Right renal cortex interstitium (tissue), 3 donors: ENCODE measurements around the gene RGS7. TPM values are rescaled to one million over a fixed set of nuclear protein-coding genes. Genes with fewer than 3 reads are reported as not detected.
"Not testable (repeated sequence)": the region's sequence is repeated elsewhere in the genome, so short reads cannot be mapped to it uniquely, and the experiment has no call there.

Experiments used
- DNase-seq, 3 donors: peaks; one replicate each; pipeline ENCODE4 v3.0.0-alpha.2; 2013; ENCODE audit warnings: low read depth in 3 of 3, low spot score in 2 of 3
- polyA plus RNA-seq, 3 donors: library from polyadenylated mRNA; unstranded; fragments of 120-200 nt; gene quantifications; one replicate each; pipeline ENCODE4 v1.2.1, GENCODE V29; 2013; ENCODE audit not compliant: insufficient read length in 3 of 3

The RGS7 gene
- polyA plus RNA-seq, 3 donors, result 6.3 to 7.7 (median 6.4) TPM

DNA sequence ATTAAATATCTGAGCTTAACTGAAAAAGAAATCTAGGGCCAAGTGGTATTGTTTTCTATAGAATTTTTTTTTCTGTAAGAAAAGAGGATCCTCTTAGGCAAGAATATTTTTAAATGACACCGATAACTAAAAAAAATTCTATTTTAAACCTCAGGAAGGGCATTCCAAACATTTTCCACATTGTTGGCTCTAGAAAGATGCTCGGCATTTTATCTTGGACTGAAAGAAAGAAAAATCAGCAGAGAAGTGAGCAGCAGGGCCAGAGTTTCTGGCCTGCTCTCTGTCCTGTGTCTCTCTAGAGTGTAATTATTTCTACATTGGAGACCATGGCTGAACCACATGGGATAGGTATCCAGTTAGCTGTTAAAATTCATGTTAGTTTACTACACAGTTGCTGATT lies 552.5 kb downstream of the RGS7 start:
- no peak for DNase-seq

DNA sequence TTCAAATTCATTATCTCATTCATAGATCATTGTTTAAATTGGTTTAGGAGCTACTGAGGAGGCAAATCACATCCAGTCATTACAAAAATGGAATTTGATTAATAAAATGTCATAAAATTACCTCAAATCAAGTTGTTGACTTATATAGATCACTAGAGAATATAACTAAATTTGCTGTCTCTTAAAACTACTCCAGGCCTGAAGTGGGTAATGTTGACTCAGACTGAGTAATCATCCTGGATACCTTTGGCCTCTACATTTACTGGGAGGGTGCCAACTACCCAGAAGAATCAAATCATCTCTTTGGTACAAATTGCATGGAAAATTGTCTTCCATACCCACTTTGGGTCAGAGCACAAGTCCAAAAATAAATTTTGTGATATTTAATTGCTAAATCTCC lies 553.9 kb downstream of the RGS7 start:
- DNase-seq, result no peak

DNA sequence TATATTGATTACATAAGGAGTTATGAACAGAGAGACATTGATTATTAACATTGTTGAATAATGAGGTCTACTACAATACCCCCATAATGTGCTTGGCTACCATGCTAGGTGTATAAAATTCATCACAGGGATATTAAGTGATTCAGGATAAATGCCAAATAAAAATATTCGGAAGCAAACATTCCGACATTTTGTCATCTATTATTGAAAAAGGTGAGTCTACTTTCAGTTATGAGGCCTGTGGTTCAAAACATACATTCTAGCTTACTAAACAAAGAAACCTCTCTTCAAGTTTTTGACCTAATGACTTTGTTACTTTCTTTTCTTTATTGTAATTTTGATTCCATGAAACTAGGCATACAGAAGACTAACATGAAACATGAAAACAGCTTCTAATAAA lies 554.7 kb downstream of the RGS7 start:
- DNase-seq, result no peak

DNA sequence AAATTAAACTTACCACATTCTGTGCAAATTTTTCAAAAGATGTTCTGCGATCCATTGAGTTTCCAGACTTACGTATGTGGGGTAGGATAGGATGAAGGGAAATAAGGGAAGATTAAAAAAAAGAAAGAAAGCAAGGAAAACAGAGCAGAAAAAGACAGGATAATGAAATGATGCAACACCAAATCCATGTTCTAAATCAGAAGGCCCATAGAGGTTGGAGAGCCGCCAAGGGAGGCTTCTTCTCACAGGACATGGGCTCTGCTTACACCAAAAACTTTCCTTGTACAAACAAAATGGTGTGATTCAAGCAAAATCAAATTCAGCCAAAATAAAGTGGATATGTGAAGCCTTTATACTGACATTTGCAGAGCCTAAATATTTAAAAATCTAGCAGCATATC lies 555.6 kb downstream of the RGS7 start:
- no peak for DNase-seq

DNA sequence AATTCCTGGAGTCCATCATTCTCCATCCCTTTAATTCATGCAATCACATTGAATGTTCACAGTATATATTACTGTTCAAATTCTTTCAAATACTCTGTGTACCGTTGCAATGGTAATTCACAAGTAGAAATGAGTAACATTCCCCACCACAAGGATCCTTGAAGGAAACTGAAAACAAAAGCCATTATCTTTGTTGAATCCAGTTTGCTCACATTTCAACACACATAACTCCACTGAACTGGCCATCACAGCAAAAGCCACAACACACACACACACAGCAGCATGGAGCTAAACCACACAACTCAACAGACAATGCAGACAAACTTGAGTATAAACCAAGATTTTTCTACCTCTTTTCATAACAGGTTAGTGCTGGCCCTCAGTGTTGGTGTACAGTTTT lies 556.7 kb downstream of the RGS7 start:
- DNase-seq, result no peak

DNA sequence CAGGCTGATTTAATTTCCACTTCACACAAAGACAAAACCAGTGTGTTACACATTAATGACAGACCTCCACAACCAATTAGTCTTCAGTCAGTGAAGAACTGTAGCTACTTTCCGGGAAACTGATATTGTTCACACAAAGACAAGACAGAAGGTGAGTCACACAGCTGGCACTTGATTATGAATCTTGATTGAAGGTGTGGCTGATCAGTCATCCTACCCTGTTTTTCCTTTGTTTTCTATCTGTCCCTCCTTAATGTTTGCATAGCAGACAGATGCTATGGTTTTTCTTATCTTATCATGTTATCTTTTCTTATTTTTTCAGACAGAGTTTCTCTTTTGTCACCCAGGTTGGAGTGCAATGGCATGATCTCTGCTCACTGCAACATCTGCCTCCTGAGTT lies 560.0 kb downstream of the RGS7 start:
- DNase-seq, result no peak

DNA sequence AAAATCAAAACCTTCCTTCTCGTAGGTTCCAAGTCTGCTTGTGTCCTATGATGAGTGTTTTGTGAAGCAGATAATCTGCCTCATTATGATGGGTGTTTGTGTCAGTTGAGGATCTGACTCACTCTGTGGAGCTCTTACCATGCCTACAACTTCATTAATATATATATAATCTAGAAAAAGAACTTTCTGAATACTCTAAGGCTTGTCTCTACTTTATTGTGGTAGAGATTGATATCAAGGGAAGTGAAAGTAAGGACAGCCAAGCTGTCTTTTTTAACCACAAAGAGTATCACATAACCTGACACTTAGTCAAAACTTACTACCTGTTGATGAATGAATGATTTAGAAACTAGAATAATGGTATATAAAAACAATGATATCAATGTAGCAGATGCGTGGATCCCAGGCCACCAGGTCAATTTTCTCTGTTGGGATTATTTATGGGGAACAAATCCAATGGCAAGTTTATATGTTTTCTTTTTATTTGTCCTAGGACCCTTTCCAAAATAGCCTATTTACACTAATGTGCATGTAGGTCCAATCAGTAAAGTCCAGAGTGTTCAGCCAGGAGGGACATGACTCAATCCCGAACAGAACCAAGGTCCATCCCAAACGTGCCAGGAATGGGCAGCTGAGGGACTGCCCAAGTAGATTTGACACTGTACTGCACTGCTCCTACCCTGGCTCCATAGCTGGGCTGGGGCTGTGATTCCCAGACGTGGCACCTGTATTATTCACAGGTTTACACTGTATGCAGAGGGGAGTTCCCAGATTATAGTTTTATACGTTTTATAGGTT lies 562.8 kb downstream of the RGS7 start:
- no peak for DNase-seq

DNA sequence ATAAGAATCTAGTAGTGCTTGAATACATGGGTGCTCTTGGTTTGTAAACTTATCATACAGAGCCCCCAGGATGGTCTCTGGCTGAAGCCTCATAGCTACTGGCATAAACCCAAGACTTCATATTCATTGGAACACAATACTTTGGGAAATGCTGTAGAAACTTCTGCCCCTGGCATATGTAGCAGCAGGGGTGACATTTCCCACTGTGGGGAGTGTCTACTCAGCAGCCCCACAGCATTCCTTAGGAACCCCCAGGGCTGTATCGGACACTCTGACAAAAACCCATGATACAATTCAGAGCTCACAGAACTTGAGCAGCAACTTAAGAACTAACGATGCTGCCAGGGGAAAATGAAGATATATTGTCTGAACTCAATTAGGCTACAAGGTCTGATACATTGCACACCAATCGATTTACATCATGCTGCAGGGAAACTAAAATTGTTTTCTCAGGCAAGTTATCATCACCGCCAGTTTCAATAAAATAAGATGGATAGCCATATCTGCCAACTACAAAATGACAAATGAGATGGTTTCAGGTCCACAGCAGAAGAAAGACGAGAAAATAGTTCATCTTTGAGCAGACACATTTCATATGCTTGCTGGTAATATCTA lies 564.0 kb downstream of the RGS7 start:
- no peak for DNase-seq

DNA sequence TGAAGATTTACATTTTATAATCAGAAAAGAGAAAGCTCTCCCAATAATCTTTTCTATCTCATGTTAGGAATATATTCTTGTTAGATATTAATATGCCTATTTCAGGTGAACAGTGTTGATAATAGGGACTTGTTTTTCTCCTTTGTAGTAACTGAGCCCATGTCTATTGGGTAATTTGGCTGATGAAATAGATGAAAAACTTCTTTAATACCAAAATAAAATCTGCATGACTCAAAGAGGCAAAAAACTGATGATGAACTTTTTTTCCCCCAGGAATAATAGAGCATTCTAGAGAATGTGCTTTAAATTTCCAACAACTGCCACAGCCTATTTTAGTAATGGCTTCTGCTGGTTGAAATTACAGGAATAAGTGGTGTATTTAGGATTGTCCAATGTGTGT lies 566.1 kb downstream of the RGS7 start:
- no peak for DNase-seq

DNA sequence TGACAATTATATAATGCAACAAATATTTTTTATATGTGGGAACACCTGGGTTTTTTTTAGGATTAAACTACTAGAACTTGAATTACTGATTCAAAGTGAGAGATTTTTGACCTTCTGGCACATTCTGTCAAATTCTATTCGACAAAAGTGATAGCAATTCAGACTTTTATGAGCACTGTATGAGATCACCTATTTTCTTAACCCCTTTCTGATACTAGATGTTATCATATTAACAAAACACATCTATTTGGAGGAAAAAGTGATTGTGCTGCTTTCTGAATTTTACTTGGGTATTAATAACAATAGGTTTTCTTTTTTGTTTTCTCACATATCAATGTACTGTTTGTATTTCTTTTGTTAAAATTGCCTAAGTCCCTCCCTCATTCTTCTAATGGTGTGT lies 570.1 kb downstream of the RGS7 start:
- DNase-seq, result no peak

DNA sequence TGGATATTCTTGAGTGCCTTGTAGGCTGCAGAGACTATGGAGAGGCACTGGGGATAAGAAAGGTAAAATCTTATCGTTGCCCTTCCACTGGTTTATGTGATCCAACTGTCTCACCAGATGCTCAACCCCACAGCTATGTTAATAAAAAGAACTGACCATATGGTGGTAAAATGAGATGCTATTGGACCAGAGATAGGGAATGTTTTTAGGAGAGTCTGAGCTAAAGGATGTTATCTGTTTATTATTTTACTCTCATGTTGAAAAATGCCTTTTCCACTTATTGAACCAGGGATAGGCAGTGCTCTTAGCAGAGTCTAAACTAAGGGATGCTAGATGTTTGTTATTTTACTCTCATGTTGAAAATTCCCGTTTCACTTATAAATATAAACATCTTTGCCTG lies 572.2 kb downstream of the RGS7 start:
- DNase-seq, result no peak

DNA sequence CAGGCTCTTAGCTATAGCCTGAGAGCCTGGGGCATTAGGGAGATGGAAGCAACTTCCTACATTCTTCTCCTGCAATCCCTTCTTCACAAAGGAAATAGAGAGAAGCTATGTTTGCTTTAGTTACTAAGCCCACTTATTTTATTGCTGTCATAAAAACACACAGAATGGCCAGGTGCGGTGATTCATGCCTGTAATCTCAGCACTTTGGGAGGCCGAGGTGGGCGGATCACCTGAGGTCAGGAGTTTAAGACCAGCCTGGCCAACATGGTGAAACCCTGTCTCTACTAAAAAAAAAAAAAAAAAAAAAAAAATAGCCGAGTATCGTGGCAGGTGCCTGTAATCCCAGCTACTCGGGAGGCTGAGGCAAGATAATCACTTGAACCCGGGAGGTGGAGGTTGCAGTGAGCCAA lies 573.3 kb downstream of the RGS7 start:
- DNase-seq, result not testable (repeated sequence)

DNA sequence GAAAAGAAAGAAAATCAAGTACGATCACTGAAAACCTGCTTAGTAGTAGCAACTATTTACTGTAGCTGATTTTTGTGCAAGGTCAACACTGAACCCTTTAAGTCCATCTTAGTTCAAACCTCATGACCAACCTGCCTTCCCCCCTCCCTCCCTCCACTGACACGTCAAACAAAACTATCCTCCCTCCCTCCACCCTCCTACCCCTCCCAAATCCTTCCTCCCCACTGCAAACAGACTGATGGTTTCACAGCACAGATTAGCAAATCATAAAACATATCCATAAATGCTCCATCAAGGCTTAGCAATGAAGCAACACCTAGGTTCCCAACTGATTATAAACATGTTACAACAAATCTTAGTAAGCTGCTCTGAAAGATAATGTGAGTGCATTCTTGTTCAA lies 580.8 kb downstream of the RGS7 start:
- DNase-seq, result no peak

DNA sequence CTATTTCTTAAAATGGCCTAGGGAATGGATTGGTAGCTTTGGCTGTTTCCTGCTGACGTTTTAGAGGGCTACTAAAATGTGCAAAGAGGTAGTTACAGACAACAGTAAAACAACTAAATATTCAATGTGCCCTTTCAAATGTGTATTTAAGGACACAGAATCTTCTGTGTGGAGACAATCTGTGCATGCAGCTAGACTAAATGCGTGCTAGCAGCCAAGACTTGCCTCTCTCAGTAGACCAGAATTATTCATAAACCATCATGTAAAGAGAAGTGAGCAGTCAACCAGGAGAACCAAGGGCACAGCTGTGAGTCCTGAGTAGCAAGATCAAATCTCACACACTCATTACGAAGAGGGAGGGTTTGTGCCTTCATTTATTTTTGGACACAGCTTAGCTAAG lies 584.9 kb downstream of the RGS7 start:
- no peak for DNase-seq

DNA sequence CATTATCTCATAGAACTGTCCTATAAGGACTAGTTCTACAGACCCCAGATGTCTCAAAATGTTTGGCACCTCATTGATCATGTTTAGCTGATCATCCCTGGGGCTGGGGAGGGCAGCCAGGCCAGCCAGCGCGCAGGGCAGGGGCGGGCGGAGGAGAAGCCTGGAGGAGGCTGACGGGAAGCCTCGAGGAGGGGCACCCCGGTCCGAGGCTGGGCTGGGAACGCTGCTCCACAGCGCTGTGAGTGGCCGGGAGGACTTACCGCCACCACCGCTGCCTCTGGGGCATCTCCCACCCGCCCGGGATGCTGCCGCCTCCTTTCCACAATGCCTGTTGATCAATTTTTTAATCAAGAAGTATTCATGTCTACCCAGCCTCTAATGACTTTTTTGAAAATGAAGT lies 585.6 kb downstream of the RGS7 start:
- no peak for DNase-seq

DNA sequence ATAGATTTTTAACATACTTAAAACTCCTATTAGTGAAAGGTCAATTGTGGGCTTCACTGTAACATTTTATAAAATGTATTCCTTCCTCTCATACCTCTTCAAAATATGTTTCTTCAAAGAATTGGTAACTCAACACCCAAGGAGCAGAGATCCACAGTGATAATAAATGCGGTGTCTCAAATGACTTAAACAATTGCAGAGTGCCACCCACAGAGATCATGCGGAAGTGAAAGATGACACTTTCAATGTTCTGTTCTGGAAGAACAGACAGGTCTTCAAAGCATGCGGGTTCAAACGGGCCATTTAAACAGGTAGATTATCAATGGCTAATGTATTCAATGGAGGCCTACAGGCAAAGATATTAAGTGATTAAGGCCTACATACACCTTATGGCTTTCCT lies 588.0 kb downstream of the RGS7 start:
- DNase-seq, result no peak

DNA sequence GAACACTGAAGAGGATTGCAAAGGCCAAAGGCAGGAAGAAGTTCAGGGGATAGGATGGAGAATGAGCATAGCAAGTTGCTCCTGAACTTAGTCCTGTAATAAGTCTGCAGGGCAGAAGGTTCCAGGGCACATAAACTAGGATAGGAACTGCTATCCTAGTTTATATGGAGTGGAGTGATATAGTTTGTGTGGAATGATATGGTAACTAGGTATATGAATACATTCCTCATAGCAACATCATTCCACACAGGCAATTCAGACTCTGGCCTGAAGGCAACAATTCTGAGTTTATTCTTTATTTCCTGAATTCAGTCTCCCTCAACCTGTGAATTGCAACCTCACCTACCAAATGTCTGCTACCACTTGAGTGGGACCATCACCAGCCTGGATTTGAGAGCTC lies 590.2 kb downstream of the RGS7 start:
- no peak for DNase-seq

DNA sequence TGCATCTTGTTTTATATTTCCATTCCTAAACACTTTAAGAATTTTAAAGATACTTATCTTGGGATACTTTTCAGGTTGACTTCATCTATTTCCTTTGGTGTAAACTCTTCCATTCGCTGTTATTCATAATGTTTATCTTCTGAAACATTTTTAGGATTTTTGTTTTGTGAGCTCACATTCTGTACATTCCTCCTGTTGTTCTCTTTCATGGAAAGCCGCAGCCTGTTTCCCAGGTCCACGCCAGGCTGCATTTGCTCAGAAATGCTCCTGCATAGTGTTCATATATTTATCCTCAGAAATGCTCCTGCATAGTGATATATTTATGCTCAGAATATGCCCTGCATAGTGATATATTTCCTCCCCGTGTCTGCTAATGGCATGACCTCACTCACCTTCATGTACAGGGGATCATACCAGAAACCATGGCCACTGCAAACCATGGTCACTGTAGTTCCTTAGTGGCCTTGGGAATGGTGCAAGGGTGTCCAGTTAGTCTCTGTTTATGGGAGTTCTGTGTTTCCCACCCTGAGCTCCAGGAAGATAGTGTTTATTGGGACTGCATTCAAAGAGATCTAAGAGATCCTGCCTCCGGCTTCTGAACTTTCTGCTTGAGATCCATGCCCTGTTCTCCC lies 591.2 kb downstream of the RGS7 start:
- no peak for DNase-seq

DNA sequence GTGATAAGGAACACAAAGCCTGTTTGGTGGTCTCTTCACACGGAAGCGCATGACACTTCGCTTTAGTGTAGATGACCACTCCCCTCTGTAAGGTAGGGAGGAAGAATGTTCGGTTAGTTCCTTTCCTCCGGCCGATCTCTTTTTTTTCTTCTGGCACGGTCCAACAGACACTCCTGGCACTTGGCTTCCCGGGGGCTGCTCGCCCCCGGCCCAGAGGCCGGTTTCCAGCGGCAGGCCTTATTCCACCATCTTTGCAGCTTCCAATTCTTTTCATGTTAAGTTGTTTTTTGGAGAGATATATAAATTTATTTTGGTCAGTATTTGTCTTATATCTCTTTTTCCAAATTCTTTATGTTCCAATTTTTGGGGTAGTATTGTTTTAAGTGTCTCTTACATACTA lies 593.2 kb downstream of the RGS7 start:
- no peak for DNase-seq

DNA sequence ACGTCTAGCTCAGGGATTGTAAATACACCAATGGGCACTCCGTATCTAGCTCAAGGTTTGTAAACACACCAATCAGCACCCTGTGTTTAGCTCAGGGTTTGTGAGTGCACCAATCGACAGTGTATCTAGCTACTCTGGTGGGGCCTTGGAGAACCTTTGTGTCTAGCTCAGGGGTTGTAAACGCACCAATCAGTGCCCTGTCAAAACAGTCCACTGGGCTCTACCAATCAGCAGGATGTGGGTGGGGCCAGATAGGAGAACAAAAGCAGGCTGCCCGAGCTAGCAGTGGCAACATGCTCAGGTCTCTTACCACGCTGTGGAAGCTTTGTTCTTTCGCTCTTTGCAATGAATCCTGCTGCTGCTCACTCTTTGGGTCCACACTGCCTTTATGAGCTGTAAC lies 593.9 kb downstream of the RGS7 start:
- not testable (repeated sequence) for DNase-seq

DNA sequence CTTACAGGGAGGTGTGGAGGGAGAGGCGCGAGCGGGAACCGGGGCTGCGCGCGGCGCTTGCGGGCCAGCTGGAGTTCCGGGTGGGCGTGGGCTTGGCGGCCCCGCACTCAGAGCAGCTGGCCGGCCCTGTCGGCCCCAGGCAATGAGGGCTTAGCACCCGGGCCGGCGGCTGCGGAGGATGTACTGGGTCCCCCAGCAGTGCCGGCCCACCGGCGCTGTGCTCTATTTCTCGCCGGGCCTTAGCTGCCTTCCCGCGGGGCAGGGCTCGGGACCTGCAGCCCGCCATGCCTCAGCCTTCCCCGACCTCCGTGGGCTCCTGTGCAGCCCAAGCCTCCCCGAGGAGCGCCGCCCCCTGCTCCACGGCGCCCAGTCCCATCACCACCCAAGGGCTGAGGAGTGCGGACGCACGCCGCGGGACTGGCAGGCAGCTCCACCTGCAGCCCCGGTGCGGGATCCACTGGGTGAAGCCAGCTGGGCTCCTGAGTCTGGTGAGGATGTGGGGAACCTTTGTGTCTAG lies 594.5 kb downstream of the RGS7 start:
- not testable (repeated sequence) for DNase-seq

DNA sequence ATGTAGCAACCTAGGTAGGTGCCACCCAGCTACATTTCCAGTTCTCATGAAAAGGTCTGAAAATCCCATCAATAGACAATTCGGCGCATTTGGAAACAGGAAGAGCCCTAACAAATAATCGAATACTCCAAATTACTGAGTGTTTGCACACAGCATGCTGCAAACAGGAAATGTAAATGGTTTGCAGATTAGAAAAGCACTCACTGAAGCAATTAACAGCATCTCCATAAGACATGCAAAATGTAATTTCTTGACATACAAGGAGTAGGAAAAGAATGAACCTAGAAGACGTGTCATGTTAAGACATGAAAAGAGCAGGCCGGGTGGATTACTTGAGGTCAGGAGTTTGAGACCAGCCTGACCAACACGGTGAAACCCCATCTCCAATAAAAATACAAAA lies 598.2 kb downstream of the RGS7 start:
- DNase-seq, result not testable (repeated sequence)
